Lower lobe of right lung (tissue), 2 donors: ENCODE measurements around the gene SLC6A11. TPM values are rescaled to one million over a fixed set of nuclear protein-coding genes. Genes with fewer than 3 reads are reported as not detected.

Experiments used
- ATAC-seq, 2 donors: fragments of 200-7000 bp; cut with Tn5 transposase; one replicate each; pipeline ENCODE4 v1.9.1; 2020 to 2022; ENCODE audit warnings: mild to moderate bottlenecking in 2 of 2, moderate library complexity in 2 of 2
- DNase-seq: peaks from one replicate; pipeline ENCODE4 v3.0.0-alpha.2; 2020
- H3K27ac ChIP-seq: fragments of 200-600 bp; one replicate; pipeline ENCODE4 v1.8.0; 2022
- H3K27me3 ChIP-seq: fragments of 200-600 bp; one replicate; pipeline ENCODE4 v1.8.0; 2022; ENCODE audit warnings: low read depth
- H3K36me3 ChIP-seq: fragments of 200-600 bp; one replicate; pipeline ENCODE4 v1.8.0; 2022; ENCODE audit warnings: mild to moderate bottlenecking
- H3K4me1 ChIP-seq: fragments of 200-600 bp; one replicate; pipeline ENCODE4 v1.8.0; 2022
- H3K4me3 ChIP-seq: fragments of 200-600 bp; one replicate; pipeline ENCODE4 v1.8.0; 2022; ENCODE audit warnings: mild to moderate bottlenecking
- H3K9me3 ChIP-seq: fragments of 200-600 bp; one replicate; pipeline ENCODE4 v1.8.0; 2022
- CTCF ChIP-seq: fragments of 200-600 bp; IDR thresholded peaks from one replicate; pipeline ENCODE4 v1.8.0; 2022; ENCODE audit warnings: antibody characterized with exemption, mild to moderate bottlenecking
- intact Hi-C: fragments of 100-400 bp; cut with DNase I; formaldehyde crosslinking; loops from one replicate; pipeline ENCODE4 v1.11.0; 2022
- total RNA-seq: library from RNA; stranded (reverse); fragmentation: NEBNext Ultra II Directional; extraction: Animal tissue kit (Norgen Biotek cat#: 25700); gene quantifications from one replicate; pipeline ENCODE4 v1.2.1, GENCODE V29; 2021
- donor health status: DM: no; HTN: yes; CAD: no; lungs with severe emphysema.

The SLC6A11 gene
- total RNA-seq, 1 donor from 2014 or later = not detected

- no peak for TF ChIP-seq CTCF
- DNase-seq (no peak), ATAC-seq (no peak)
- H3K4me1 ChIP-seq = no peaks in the 10 kb centered on the region
- no peak overlapping the region for H3K27ac ChIP-seq
- H3K9me3 ChIP-seq = no peaks in the 10 kb centered on the region
- peaks cover 8% of the 10 kb centered on the region for H3K27me3 ChIP-seq
- intact Hi-C loops = no loop called here
- no peaks in the 10 kb centered on the region for H3K36me3 ChIP-seq
- no peak overlapping the region for H3K4me3 ChIP-seq
Observed at GRCh38 chr3:10927551-10927950, 111.5 kb downstream of the SLC6A11 start.

- Histone ChIP-seq H3K36me3 (no peaks in the 10 kb centered on the region), H3K27me3 (peaks cover 8% of the 10 kb centered on the region), H3K4me1 (no peaks in the 10 kb centered on the region), H3K27ac (no peak overlapping the region), H3K4me3 (no peak overlapping the region), H3K9me3 (no peaks in the 10 kb centered on the region)
- ATAC-seq = no peak
- intact Hi-C loops = no loop called here
- TF ChIP-seq CTCF = no peak
- no peak for DNase-seq
Observed at GRCh38 chr3:10928407-10928960, 112.5 kb downstream of the SLC6A11 start.

- Histone ChIP-seq H3K4me3 (no peak overlapping the region), H3K36me3 (no peaks in the 10 kb centered on the region), H3K4me1 (no peaks in the 10 kb centered on the region), H3K9me3 (no peaks in the 10 kb centered on the region), H3K27me3 (peaks cover 8% of the 10 kb centered on the region), H3K27ac (no peak overlapping the region)
- no peak for TF ChIP-seq CTCF
- ATAC-seq (no peak), DNase-seq (no peak)
- intact Hi-C loops = no loop called here
Observed at GRCh38 chr3:10928961-10929471, 113.0 kb downstream of the SLC6A11 start.

- Histone ChIP-seq H3K27me3 (peaks cover 8% of the 10 kb centered on the region), H3K27ac (no peak overlapping the region), H3K4me3 (no peak overlapping the region), H3K36me3 (no peaks in the 10 kb centered on the region), H3K9me3 (no peaks in the 10 kb centered on the region), H3K4me1 (no peaks in the 10 kb centered on the region)
- DNase-seq (no peak), ATAC-seq (no peak)
- intact Hi-C loops = no loop called here
- TF ChIP-seq CTCF = no peak
Observed at GRCh38 chr3:10929978-10930665, 114.1 kb downstream of the SLC6A11 start.

- TF ChIP-seq CTCF = no peak
- no peak for ATAC-seq
Observed at GRCh38 chr3:10930666-10931040, 114.6 kb downstream of the SLC6A11 start.

More at GRCh38 chr3:10930666-10931040, 114.6 kb downstream of the SLC6A11 start:
- Histone ChIP-seq H3K4me3 (no peak overlapping the region), H3K27ac (no peak overlapping the region), H3K4me1 (no peaks in the 10 kb centered on the region), H3K9me3 (no peaks in the 10 kb centered on the region), H3K36me3 (no peaks in the 10 kb centered on the region), H3K27me3 (peaks cover 8% of the 10 kb centered on the region)
- DNase-seq = no peak
- intact Hi-C loops = no loop called here
